K562 (cell line): Measurements from ENCODE around the gene NPB. TPM values are rescaled to one million over a fixed set of nuclear protein-coding genes. Genes with fewer than 3 reads are reported as not detected.

Source experiments
- ETV6 ChIP-seq, 3 experiments: fragments of 150-350 bp in 1 of 3; sonication (generic) in 1 of 3; formaldehyde crosslinking in 1 of 3; IDR thresholded peaks; 2 replicates each; pipeline versions ENCODE4 v1.6.1 to v1.8.0; 2014 to 2022; ENCODE audit warnings: borderline replicate concordance in 2 of 3, low read depth in 2 of 3, antibody characterized with exemption in 1 of 3, low read length in 1 of 3, mild to moderate bottlenecking in 1 of 3, missing genetic modification reagents in 1 of 3
- FIP1L1 ChIP-seq: fragments of 200-400 bp; formaldehyde crosslinking; IDR thresholded peaks from 2 replicates; pipeline ENCODE4 v1.6.1; 2018; ENCODE audit warnings: mild to moderate bottlenecking, low read depth, low read length; ENCODE audit not compliant: poor library complexity, severe bottlenecking
- GATA2 ChIP-seq: sonication (generic); formaldehyde crosslinking; IDR thresholded peaks from 2 replicates; pipeline ENCODE4 v1.4.0; 2020; ENCODE audit warnings: mild to moderate bottlenecking, missing genetic modification reagents
- KDM1A ChIP-seq, 2 experiments: fragments of 450-650 bp; IDR thresholded peaks; 2 replicates each; pipeline ENCODE4 v1.6.1; 2016; ENCODE audit warnings: mild to moderate bottlenecking in 2 of 2
- MCM3 ChIP-seq: fragments of 450-650 bp; IDR thresholded peaks from 2 replicates; pipeline ENCODE4 v1.6.1; 2016
- MITF ChIP-seq: IDR thresholded peaks from 2 replicates; pipeline ENCODE4 v1.6.1; 2014; ENCODE audit warnings: antibody characterized with exemption
- NCOA2 ChIP-seq, 2 experiments: fragments of 450-650 bp; IDR thresholded peaks; 2 replicates each; pipeline ENCODE4 v1.6.1; 2018; ENCODE audit warnings: mild to moderate bottlenecking in 2 of 2, moderate library complexity in 1 of 2; ENCODE audit not compliant: partially characterized antibody in 2 of 2
- NELFE ChIP-seq: IDR thresholded peaks from 2 replicates; pipeline ENCODE4 v1.6.1; 2011; ENCODE audit warnings: mild to moderate bottlenecking; ENCODE audit not compliant: insufficient read depth, insufficient read length
- NFATC3 ChIP-seq: fragments of 450-650 bp; IDR thresholded peaks from 2 replicates; pipeline ENCODE4 v1.6.1; 2017; ENCODE audit warnings: mild to moderate bottlenecking
- TSC22D4 ChIP-seq: fragments of 450-650 bp; IDR thresholded peaks from 2 replicates; pipeline ENCODE4 v1.6.1; 2016; ENCODE audit warnings: missing genetic modification characterization, missing biosample characterization, control low read depth
- VEZF1 ChIP-seq: fragments of 200-800 bp; sonication (Bioruptor generic); IDR thresholded peaks from 2 replicates; pipeline ENCODE4 v1.6.1; 2017; ENCODE audit warnings: missing genetic modification characterization, missing compliant biosample characterization
- WHSC1 ChIP-seq: IDR thresholded peaks from one replicate; pipeline ENCODE4 v1.6.1; 2012; ENCODE audit warnings: low read length, control low read depth, inconsistent platforms
- ZFP91 ChIP-seq: sonication (generic); formaldehyde crosslinking; IDR thresholded peaks from 2 replicates; pipeline ENCODE4 v1.8.0; 2022; ENCODE audit warnings: mild to moderate bottlenecking, missing genetic modification reagents
- ZKSCAN3 ChIP-seq: fragments of 250-450 bp; sonication (Bioruptor Pico); IDR thresholded peaks from 2 replicates; pipeline ENCODE4 v1.4.0; 2020
- ZNF511 ChIP-seq: sonication (generic); formaldehyde crosslinking; IDR thresholded peaks from 2 replicates; pipeline ENCODE4 v1.8.0; 2022; ENCODE audit warnings: mild to moderate bottlenecking, missing genetic modification reagents
- ZNF644 ChIP-seq: fragments of 200-800 bp; sonication (Bioruptor generic); IDR thresholded peaks from 2 replicates; pipeline ENCODE4 v1.6.1; 2016; ENCODE audit warnings: low read depth, missing genetic modification characterization, missing compliant biosample characterization
- ZNF668 ChIP-seq: fragments of 250-450 bp; sonication (Bioruptor Pico); IDR thresholded peaks from 2 replicates; pipeline ENCODE4 v1.8.0; 2022; ENCODE audit warnings: mild to moderate bottlenecking, inconsistent platforms
- ZNF707 ChIP-seq: fragments of 250-450 bp; sonication (Bioruptor Pico); conservative IDR thresholded peaks from 2 replicates; pipeline ENCODE4 v1.8.0; 2022; ENCODE audit warnings: inconsistent platforms, mild to moderate bottlenecking, moderate library complexity
- ZNF77 ChIP-seq: fragments of 250-450 bp; sonication (Bioruptor Pico); IDR thresholded peaks from 2 replicates; pipeline ENCODE4 v1.5.0; 2020
- ZZZ3 ChIP-seq: fragments of 450-650 bp; IDR thresholded peaks from 2 replicates; pipeline ENCODE4 v1.6.1; 2016; ENCODE audit warnings: antibody characterized with exemption, mild to moderate bottlenecking, moderate library complexity
- polyA plus RNA-seq, 8 experiments: library from polyadenylated mRNA; depleted of rRNA in 4 of 8; stranded (reverse) in 5 of 8; unstranded in 3 of 8; fragments of >200 nt; fragmentation: Nextera tagmentation in 2 of 8; fragmentation: Illumina TruSeq in 1 of 8; extraction: Ambion mirVana in 2 of 8; extraction: Trizol in 1 of 8; gene quantifications; 2 replicates each; pipeline versions ENCODE4 v1.2.1 to v1.2.3, GENCODE V29; 2011 to 2014; ENCODE audit warnings: inconsistent platforms in 1 of 8, missing spikeins in 1 of 8
- total RNA-seq, 7 experiments: library from RNA; depleted of rRNA in 6 of 7; stranded (reverse); fragments of >200 nt in 6 of 7; fragmentation: Illumina TruSeq in 2 of 7; extraction: Trizol in 2 of 7; gene quantifications; 2 replicates each; pipeline versions ENCODE4 v1.2.1 to v1.2.3, GENCODE V29; 2011 to 2021; ENCODE audit warnings: low replicate concordance in 1 of 7

NPB gene
- total and polyA plus RNA-seq, 9 of the 15 experiments (the other 6 are each of a cell fraction or from before 2014, with no cell fraction given), result 0.03 to 0.61 (median 0.14) TPM; not detected in 2

GRCh38 chr17:81867991-81868673 is 33.9 kb upstream of the NPB start (continued):
- TF ChIP-seq ZFP91 (CRISPR knock-in tag) (0 out of 2 replicates have a peak, but pooled peaks have one; percentile 18), NCOA2 (IDR thresholded peaks at IDR 0.05; ENCODE audit: partially characterized antibody in 2 of 2) (no peak), MCM3 (no peak), ZNF511 (CRISPR knock-in tag) (peak; percentile 35; the same call in 1 of the 2 replicates), ZKSCAN3 (CRISPR knock-in tag) (no peak), TSC22D4 (tag) (no peak), ZNF77 (CRISPR knock-in tag) (peak; percentile 81), MITF (no peak), ZNF644 (tag) (no peak), GATA2 (CRISPR knock-in tag) (peak; percentile 51; the same call in 1 of the 2 replicates), VEZF1 (CRISPR knock-in tag) (no peak), WHSC1 (no peak), ETV6 (IDR thresholded peaks at IDR 0.05; ENCODE audit: borderline replicate concordance in 1 of 2, low read depth in 2 of 2, low read length in 1 of 2) (no peak), ETV6 (CRISPR knock-in tag; IDR thresholded peaks at IDR 0.05; ENCODE audit: borderline replicate concordance) (no peak), KDM1A (IDR thresholded peaks at IDR 0.05) (peak in 1 of 2 experiments; percentile 74; a peak in 1 of 4 replicates), NELFE (no peak), NFATC3 (no peak), ZZZ3 (no peak), FIP1L1 (peak; percentile 84), ZNF707 (no peak), ZNF668 (CRISPR knock-in tag) (no peak)
